Lower lobe of right lung (tissue), 2 donors: ENCODE data around the gene FSTL4. TPM values are rescaled to one million over a fixed set of nuclear protein-coding genes. Genes with fewer than 3 reads are reported as not detected.

Source experiments
- ATAC-seq, 2 donors: fragments of 200-7000 bp; cut with Tn5 transposase; one replicate each; pipeline ENCODE4 v1.9.1; 2020 to 2022; ENCODE audit warnings: mild to moderate bottlenecking in 2 of 2, moderate library complexity in 2 of 2
- DNase-seq: peaks from one replicate; pipeline ENCODE4 v3.0.0-alpha.2; 2020
- H3K27ac ChIP-seq: fragments of 200-600 bp; one replicate; pipeline ENCODE4 v1.8.0; 2022
- H3K27me3 ChIP-seq: fragments of 200-600 bp; one replicate; pipeline ENCODE4 v1.8.0; 2022; ENCODE audit warnings: low read depth
- H3K36me3 ChIP-seq: fragments of 200-600 bp; one replicate; pipeline ENCODE4 v1.8.0; 2022; ENCODE audit warnings: mild to moderate bottlenecking
- H3K4me1 ChIP-seq: fragments of 200-600 bp; one replicate; pipeline ENCODE4 v1.8.0; 2022
- H3K4me3 ChIP-seq: fragments of 200-600 bp; one replicate; pipeline ENCODE4 v1.8.0; 2022; ENCODE audit warnings: mild to moderate bottlenecking
- H3K9me3 ChIP-seq: fragments of 200-600 bp; one replicate; pipeline ENCODE4 v1.8.0; 2022
- CTCF ChIP-seq: fragments of 200-600 bp; IDR thresholded peaks from one replicate; pipeline ENCODE4 v1.8.0; 2022; ENCODE audit warnings: antibody characterized with exemption, mild to moderate bottlenecking
- intact Hi-C: fragments of 100-400 bp; cut with DNase I; formaldehyde crosslinking; loops from one replicate; pipeline ENCODE4 v1.11.0; 2022
- total RNA-seq: library from RNA; stranded (reverse); fragmentation: NEBNext Ultra II Directional; extraction: Animal tissue kit (Norgen Biotek cat#: 25700); gene quantifications from one replicate; pipeline ENCODE4 v1.2.1, GENCODE V29; 2021
- donor health status: DM: no; HTN: yes; CAD: no; lungs with severe emphysema.

Gene FSTL4
- total RNA-seq, 1 donor from 2014 or later: 1.9 TPM

DNA sequence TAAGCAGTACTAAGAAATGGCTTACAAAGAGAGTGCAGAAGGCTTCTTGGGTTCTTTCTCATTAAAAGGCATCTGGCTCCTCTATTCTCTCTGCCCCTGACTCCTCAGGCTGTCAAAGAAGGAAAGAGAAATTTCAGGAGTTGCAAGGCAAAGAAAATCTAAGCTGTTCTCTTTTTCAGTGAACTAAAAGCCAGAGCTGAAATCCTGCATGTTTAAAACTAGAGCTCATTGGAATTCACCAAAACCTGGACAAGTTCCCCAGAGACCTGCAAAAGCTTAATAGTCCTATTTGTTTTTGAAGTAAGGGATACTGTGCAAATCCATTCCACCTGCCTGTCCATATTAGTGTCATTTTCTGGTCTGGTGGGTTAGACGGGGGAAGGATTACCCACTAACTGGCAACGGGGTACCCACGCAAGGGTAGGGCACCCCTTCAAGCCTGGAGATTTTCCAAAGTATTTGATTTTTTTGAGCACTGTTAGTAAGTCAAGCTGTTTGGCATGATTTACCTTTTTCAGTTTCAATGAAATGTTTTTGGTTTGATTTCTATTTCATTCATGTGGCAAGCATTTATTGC lies 179.3 kb downstream of the FSTL4 start:
- no peaks in the 10 kb centered on the region for H3K36me3 ChIP-seq
- no peak for ATAC-seq
- intact Hi-C loops: no loop called here

DNA sequence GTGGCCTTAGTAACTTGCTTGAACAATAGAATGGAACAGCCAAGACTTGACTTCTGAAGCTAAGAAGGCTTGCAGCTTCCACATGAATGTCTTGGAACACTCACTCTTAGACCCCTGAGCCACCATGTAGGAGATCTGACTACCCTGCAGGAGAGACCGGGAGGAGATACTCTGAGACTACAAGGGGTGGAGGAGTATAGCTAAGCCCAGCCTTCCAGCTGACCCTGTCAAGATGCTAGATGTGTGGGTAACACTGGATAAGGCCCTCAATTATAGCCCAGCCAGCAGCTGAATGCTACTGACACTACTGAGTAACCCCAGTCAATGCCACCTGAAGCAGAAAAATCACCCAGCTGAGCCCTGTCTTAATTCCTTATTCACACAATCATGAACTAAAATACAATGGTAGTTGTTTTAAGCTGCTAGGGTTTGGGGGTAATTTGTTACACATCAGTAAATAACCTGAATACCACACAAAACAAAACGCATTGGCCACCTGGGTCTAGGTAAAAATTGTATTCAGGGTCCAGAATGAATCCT lies 180.9 kb downstream of the FSTL4 start:
- DNase-seq (no peak), ATAC-seq (no peak)
- no peaks in the 10 kb centered on the region for H3K9me3 ChIP-seq
- H3K4me1 ChIP-seq: no peaks in the 10 kb centered on the region
- H3K36me3 ChIP-seq: no peaks in the 10 kb centered on the region
- no peak for TF ChIP-seq CTCF
- H3K27me3 ChIP-seq: no peaks in the 10 kb centered on the region
- no peak overlapping the region for H3K27ac ChIP-seq
- intact Hi-C loops: no loop called here
- H3K4me3 ChIP-seq: no peak overlapping the region

More for the DNA sequence above, 179.3 kb downstream of the FSTL4 start:
- H3K27me3 ChIP-seq: no peaks in the 10 kb centered on the region
- no peaks in the 10 kb centered on the region for H3K9me3 ChIP-seq
- no peak for DNase-seq
- H3K27ac ChIP-seq: no peak overlapping the region
- H3K4me1 ChIP-seq: no peaks in the 10 kb centered on the region
- TF ChIP-seq CTCF: no peak
- H3K4me3 ChIP-seq: no peak overlapping the region

GRCh38 chr5:133430095-133430494 lies 182.2 kb downstream of the FSTL4 start:
- H3K4me3 ChIP-seq: no peak overlapping the region
- no peaks in the 10 kb centered on the region for H3K27me3 ChIP-seq
- no peak for TF ChIP-seq CTCF
- H3K36me3 ChIP-seq: no peaks in the 10 kb centered on the region
- no peak overlapping the region for H3K27ac ChIP-seq
- no peak for DNase-seq
- ATAC-seq: no peak
- no peaks in the 10 kb centered on the region for H3K4me1 ChIP-seq
- intact Hi-C loops: no loop called here
- H3K9me3 ChIP-seq: no peaks in the 10 kb centered on the region

DNA sequence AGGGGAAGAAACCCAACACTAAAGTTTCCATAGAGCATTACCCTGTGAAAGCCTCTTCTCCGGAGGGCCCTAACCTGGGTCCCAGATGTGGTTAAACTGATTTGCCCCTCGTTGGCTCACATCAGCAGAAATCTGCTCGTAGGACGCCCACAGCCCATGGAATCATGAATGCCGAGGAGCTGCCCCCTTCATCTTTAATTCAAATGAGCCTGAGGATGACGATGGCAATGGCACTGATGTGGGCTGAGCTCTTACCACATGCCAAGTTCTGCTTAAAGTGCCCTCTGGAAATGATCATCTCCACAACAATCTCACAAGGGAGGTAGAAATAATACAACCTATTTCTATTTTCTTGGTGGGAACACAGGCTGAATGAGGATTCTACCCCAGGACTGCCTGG lies 183.3 kb downstream of the FSTL4 start:
- intact Hi-C loops: no loop called here
- ATAC-seq: no peak
- H3K4me1 ChIP-seq: peaks cover under 1% of the 10 kb centered on the region
- H3K27ac ChIP-seq: no peak overlapping the region
- H3K9me3 ChIP-seq: no peaks in the 10 kb centered on the region
- no peak for TF ChIP-seq CTCF
- no peaks in the 10 kb centered on the region for H3K36me3 ChIP-seq
- H3K27me3 ChIP-seq: no peaks in the 10 kb centered on the region
- DNase-seq: no peak
- no peak overlapping the region for H3K4me3 ChIP-seq

- Histone ChIP-seq H3K4me1 (peaks cover 6% of the 10 kb centered on the region), H3K9me3 (no peaks in the 10 kb centered on the region), H3K27me3 (no peaks in the 10 kb centered on the region), H3K36me3 (no peaks in the 10 kb centered on the region), H3K4me3 (no peak overlapping the region), H3K27ac (no peak overlapping the region)
- ATAC-seq: no peak
- no peak for DNase-seq
- no peak for TF ChIP-seq CTCF
- intact Hi-C loops: no loop called here
These were observed 184.2 kb downstream of the FSTL4 start for GRCh38 chr5:133428072-133428660.
